ENCODE data around the gene MGLL. TPM values are rescaled to one million over a fixed set of nuclear protein-coding genes. Genes with fewer than 3 reads are reported as not detected.

MGLL gene
- total and polyA plus RNA-seq, 9 donors = 4.5 to 22.4 (median 13.3) TPM

- 87 to 91% (median 87%) methylated on average over 27 to 29 of the region's 29 CpGs for WGBS, 3 donors
These were observed 146.5 kb downstream of the MGLL start for GRCh38 chr3:127675651-127676391.

GRCh38 chr3:127674790-127675189, 147.5 kb downstream of the MGLL start:
- H3K4me1 ChIP-seq (ENCODE audit: insufficient read depth) = peaks cover 7% of the 10 kb centered on the region
- intact Hi-C loops (cut with DNase I) = loop anchor here in 1 of 4 donors (10.0 kb wide), 1 partner anchor 80 kb away; the partner anchor contains the start of genes MCM2 and TPRA1
- peak in 4 of 5 donors; percentile 5 to 36 (median 22) for DNase-seq
- WGBS, 3 donors = 83 to 91% (median 85%) methylated on average over 8 of the region's 8 CpGs
- no peaks in the 10 kb centered on the region for H3K9me3 ChIP-seq
- H3K27ac ChIP-seq = no peak overlapping the region
- H3K36me3 ChIP-seq = no peaks in the 10 kb centered on the region
- TF ChIP-seq POLR2A (IDR thresholded peaks at IDR 0.05) (no peak), CTCF (IDR thresholded peaks at IDR 0.05) (no peak), EP300 (IDR thresholded peaks at IDR 0.05) (no peak)
- no peaks in the 10 kb centered on the region for H3K27me3 ChIP-seq
- H3K4me3 ChIP-seq = no peak overlapping the region

More at GRCh38 chr3:127675651-127676391, 146.5 kb downstream of the MGLL start:
- no peaks in the 10 kb centered on the region for H3K9me3 ChIP-seq
- intact Hi-C loops (cut with DNase I) = loop anchor here in 1 of 4 donors (10.0 kb wide), 1 partner anchor 81 kb away; the partner anchor contains the start of genes MCM2 and TPRA1
- DNase-seq = peak in 3 of 5 donors; percentile 8 to 35 (median 23)
- TF ChIP-seq CTCF (IDR thresholded peaks at IDR 0.05) (no peak), EP300 (IDR thresholded peaks at IDR 0.05) (no peak), POLR2A (IDR thresholded peaks at IDR 0.05) (no peak)
- H3K36me3 ChIP-seq = no peaks in the 10 kb centered on the region
- H3K27me3 ChIP-seq = no peaks in the 10 kb centered on the region
- H3K4me1 ChIP-seq (ENCODE audit: insufficient read depth) = peaks cover 7% of the 10 kb centered on the region
- H3K4me3 ChIP-seq = no peak overlapping the region
- no peak overlapping the region for H3K27ac ChIP-seq

GRCh38 chr3:127674101-127674721, 148.1 kb downstream of the MGLL start:
- Histone ChIP-seq H3K4me1 (ENCODE audit: insufficient read depth) (peaks cover 7% of the 10 kb centered on the region), H3K27me3 (no peaks in the 10 kb centered on the region), H3K9me3 (no peaks in the 10 kb centered on the region), H3K27ac (peak overlapping the region in 1 of 2 donors; percentile 81), H3K4me3 (peak overlapping the region; percentile 81), H3K36me3 (no peaks in the 10 kb centered on the region)
- TF ChIP-seq POLR2A (IDR thresholded peaks at IDR 0.05) = no peak
- no peak for TF ChIP-seq CTCF (IDR thresholded peaks at IDR 0.05)
- TF ChIP-seq EP300 (IDR thresholded peaks at IDR 0.05) = no peak
- WGBS, 3 donors = 78 to 82% (median 80%) methylated on average over 17 of the region's 17 CpGs
- DNase-seq = peak in 3 of 5 donors; percentile 5 to 34 (median 25)
- intact Hi-C loops (cut with DNase I) = loop anchor here in 1 of 4 donors (10.0 kb wide), 1 partner anchor 79 kb away; the partner anchor contains the start of genes MCM2 and TPRA1

- peak; percentile 48 to 72 (median 65) for DNase-seq
- peaks cover 7% of the 10 kb centered on the region for H3K4me1 ChIP-seq (ENCODE audit: insufficient read depth)
- intact Hi-C loops (cut with DNase I) = loop anchor here in 1 of 4 donors (10.0 kb wide), 1 partner anchor 79 kb away; the partner anchor contains the start of genes MCM2 and TPRA1
- no peaks in the 10 kb centered on the region for H3K9me3 ChIP-seq
- H3K27ac ChIP-seq = peak overlapping the region; percentile 81 to 83
- no peaks in the 10 kb centered on the region for H3K27me3 ChIP-seq
- no peaks in the 10 kb centered on the region for H3K36me3 ChIP-seq
- H3K4me3 ChIP-seq = peak overlapping the region; percentile 81
- 16 to 21% (median 18%) methylated on average over 38 to 51 of the region's 51 CpGs for WGBS, 3 donors
- TF ChIP-seq CTCF (IDR thresholded peaks at IDR 0.05) (no peak), POLR2A (IDR thresholded peaks at IDR 0.05) (no peak), EP300 (IDR thresholded peaks at IDR 0.05) (no peak)
These were observed 148.9 kb downstream of the MGLL start for GRCh38 chr3:127673191-127674100.

All from ovary (tissue), 9 donors.